ENCODE results near the gene PTGS1. TPM values are rescaled to one million over a fixed set of nuclear protein-coding genes. Genes with fewer than 3 reads are reported as not detected.
"Not testable (repeated sequence)": the region's sequence is repeated elsewhere in the genome, so short reads cannot be mapped to it uniquely, and the experiment has no call there.

Gene PTGS1
- 2.5 and 3.1 TPM in 2 replicates for total RNA-seq
- long read RNA-seq, full-length matches to known transcripts = 6 of 13 reads
- long read RNA-seq, partial matches to known transcripts = 6 of 13 reads
- long read RNA-seq, other reads (novel, unspliced or antisense) = 1 of 13 reads

DNA sequence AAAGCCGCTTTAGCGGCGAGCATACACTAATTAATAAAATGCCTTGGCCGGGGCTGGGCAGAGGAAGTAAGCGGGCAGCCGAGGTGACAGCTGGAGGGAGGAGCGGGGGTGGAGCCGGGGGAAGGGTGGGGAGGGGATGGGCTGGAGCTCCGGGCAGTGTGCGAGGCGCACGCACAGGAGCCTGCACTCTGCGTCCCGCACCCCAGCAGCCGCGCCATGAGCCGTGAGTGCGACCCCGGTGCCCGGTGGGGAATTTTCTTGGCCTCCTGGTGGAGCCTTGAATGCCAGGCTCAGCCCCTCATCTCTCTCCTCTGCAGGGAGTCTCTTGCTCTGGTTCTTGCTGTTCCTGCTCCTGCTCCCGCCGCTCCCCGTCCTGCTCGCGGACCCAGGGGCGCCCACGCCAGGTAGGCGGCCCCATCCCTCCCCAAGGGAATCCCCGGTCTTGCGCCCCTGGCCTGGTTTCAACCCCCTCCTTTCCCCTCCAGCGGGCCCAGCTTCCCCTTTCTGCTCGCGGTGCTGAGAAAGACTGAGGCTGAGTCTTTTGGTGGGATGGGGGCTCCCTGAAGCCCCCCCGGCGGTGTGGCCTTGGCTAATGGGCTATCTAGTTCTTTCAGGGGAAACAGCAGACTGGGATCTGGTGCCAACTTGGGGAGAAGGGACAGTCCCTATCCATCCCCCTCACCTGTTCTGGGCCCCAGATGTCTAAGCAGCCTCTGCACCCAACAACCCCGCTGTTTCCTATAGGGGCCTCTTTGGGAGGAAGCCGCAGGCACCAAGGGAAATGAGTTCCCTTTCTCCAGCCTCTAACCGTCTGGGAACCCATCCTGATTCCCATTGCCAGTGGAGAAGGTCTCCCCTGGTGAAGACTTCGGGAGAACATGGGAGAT is at the start of gene PTGS1:
Gene PTGS1, plus strand, starts transcription at position 156 of the 887 bp plus-strand sequence. Its CDS starts 61 bp downstream, at position 217.
- Mint-ChIP-seq H3K27me3 (ENCODE audit: unreplicated experiment) (peaks cover 9% of the 10 kb centered on the region), H3K4me1 (ENCODE audit: unreplicated experiment) (peaks cover 24% of the 10 kb centered on the region), H3K27ac (ENCODE audit: unreplicated experiment) (no peak within 1 kb of the TSS), H3K4me3 (ENCODE audit: unreplicated experiment) (peak within 1 kb of the TSS; percentile 66), H3K9me3 (ENCODE audit: unreplicated experiment) (peaks cover 4% of the 10 kb centered on the region), H3K36me3 (ENCODE audit: unreplicated experiment) (no peaks in the 10 kb centered on the region)
- no peak for DNase-seq (ENCODE audit: extremely low spot score, unreplicated experiment)
- TF ChIP-seq CTCF (IDR thresholded peaks at IDR 0.05) = no peak

- no peaks in the 10 kb centered on the region for H3K9me3 Mint-ChIP-seq (ENCODE audit: unreplicated experiment)
- H3K27me3 Mint-ChIP-seq (ENCODE audit: unreplicated experiment) = no peaks in the 10 kb centered on the region
- no peak overlapping the region for H3K4me3 Mint-ChIP-seq (ENCODE audit: unreplicated experiment)
- TF ChIP-seq CTCF (IDR thresholded peaks at IDR 0.05) = no peak
- DNase-seq (ENCODE audit: extremely low spot score, unreplicated experiment) = no peak
- no peak overlapping the region for H3K27ac Mint-ChIP-seq (ENCODE audit: unreplicated experiment)
- H3K4me1 Mint-ChIP-seq (ENCODE audit: unreplicated experiment) = no peaks in the 10 kb centered on the region
- H3K36me3 Mint-ChIP-seq (ENCODE audit: unreplicated experiment) = peaks cover 29% of the 10 kb centered on the region
These were observed 48.3 kb upstream of the PTGS1 start for GRCh38 chr9:122322553-122322952.

- not testable (repeated sequence) for H3K27ac Mint-ChIP-seq (ENCODE audit: unreplicated experiment); DNase-seq (ENCODE audit: extremely low spot score, unreplicated experiment)
These were observed 46.2 kb upstream of the PTGS1 start for GRCh38 chr9:122324665-122325064.

GRCh38 chr9:122325124-122325523 is 45.7 kb upstream of the PTGS1 start:
- Mint-ChIP-seq H3K27ac (ENCODE audit: unreplicated experiment) (no peak overlapping the region), H3K36me3 (ENCODE audit: unreplicated experiment) (peaks cover 26% of the 10 kb centered on the region), H3K9me3 (ENCODE audit: unreplicated experiment) (no peaks in the 10 kb centered on the region), H3K4me3 (ENCODE audit: unreplicated experiment) (no peak overlapping the region), H3K27me3 (ENCODE audit: unreplicated experiment) (no peaks in the 10 kb centered on the region), H3K4me1 (ENCODE audit: unreplicated experiment) (no peaks in the 10 kb centered on the region)
- TF ChIP-seq CTCF (IDR thresholded peaks at IDR 0.05) = no peak
- DNase-seq (ENCODE audit: extremely low spot score, unreplicated experiment) = no peak

More at GRCh38 chr9:122324665-122325064, 46.2 kb upstream of the PTGS1 start:
- H3K36me3 Mint-ChIP-seq (ENCODE audit: unreplicated experiment) = peaks cover 26% of the 10 kb centered on the region
- H3K4me1 Mint-ChIP-seq (ENCODE audit: unreplicated experiment); H3K9me3 Mint-ChIP-seq (ENCODE audit: unreplicated experiment); H3K27me3 Mint-ChIP-seq (ENCODE audit: unreplicated experiment); H3K4me3 Mint-ChIP-seq (ENCODE audit: unreplicated experiment): not testable (repeated sequence)

GRCh38 chr9:122327175-122327574 is 43.6 kb upstream of the PTGS1 start:
- no peaks in the 10 kb centered on the region for H3K27me3 Mint-ChIP-seq (ENCODE audit: unreplicated experiment)
- no peaks in the 10 kb centered on the region for H3K4me1 Mint-ChIP-seq (ENCODE audit: unreplicated experiment)
- no peak for TF ChIP-seq CTCF (IDR thresholded peaks at IDR 0.05)
- H3K9me3 Mint-ChIP-seq (ENCODE audit: unreplicated experiment) = no peaks in the 10 kb centered on the region
- no peak for DNase-seq (ENCODE audit: extremely low spot score, unreplicated experiment)
- peaks cover 26% of the 10 kb centered on the region for H3K36me3 Mint-ChIP-seq (ENCODE audit: unreplicated experiment)
- no peak overlapping the region for H3K4me3 Mint-ChIP-seq (ENCODE audit: unreplicated experiment)
- no peak overlapping the region for H3K27ac Mint-ChIP-seq (ENCODE audit: unreplicated experiment)
